ENCODE data around the gene DAO. TPM values are rescaled to one million over a fixed set of nuclear protein-coding genes. Genes with fewer than 3 reads are reported as not detected.

DAO gene
- total RNA-seq, 1 donor from 2014 or later: not detected

DNA sequence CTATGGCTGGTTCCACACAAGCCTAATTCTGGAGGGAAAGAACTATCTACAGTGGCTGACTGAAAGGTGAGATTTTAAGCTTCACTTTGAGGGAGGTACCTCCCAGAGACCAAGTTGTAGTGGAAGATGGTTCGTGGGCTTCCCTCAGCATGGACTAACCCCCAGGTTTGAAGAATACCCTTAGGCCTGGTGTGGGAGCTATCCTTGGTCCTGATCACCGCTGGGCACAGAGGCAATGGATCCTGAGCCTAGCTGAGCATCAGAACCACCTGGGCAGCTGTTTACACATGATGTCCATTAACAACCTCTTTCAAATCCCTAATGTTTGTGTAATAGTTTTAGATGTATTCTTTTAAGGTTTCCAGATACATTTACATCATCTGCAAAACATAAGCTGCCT, 10.3 kb downstream of the DAO start:
- no peak for DNase-seq (ENCODE audit: low spot score)
- H3K36me3 Mint-ChIP-seq (ENCODE audit: low read depth): no peaks in the 10 kb centered on the region
- H3K9me3 Mint-ChIP-seq: peaks cover 3% of the 10 kb centered on the region
- H3K4me1 Mint-ChIP-seq (ENCODE audit: low read depth): no peaks in the 10 kb centered on the region
- no peaks in the 10 kb centered on the region for H3K27me3 Mint-ChIP-seq (ENCODE audit: low read depth)
- intact Hi-C loops (cut with micrococcal nuclease): no loop called here
- H3K4me3 Mint-ChIP-seq (ENCODE audit: low read depth): no peak overlapping the region
- H3K27ac Mint-ChIP-seq: no peak overlapping the region

DNA sequence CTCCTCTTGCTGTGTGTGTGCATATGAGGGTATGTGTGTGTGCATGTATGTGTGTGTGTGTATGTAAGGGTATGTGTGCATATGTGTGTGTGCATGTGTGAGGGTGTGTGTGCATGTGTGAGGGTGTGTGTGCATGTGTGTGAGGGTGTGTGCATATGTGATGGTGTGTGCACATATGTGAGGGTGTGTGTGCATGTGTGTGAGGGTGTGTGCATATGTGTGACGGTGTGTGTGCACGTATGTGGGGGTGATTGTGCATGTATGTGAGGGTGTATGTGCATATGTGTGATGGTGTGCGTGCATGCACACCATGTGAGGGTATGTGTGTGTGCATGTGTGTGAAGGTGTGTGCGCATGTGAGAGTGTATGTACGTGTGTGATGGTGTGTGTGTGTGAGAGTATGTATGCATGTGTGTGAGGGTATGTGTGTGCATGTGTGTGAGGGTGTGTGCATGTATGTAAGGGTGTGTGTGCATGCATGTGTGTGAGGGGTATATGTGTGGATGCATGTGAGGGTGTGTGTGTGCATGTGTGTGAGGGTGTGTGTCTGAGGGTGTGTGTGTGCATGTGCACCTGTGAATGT, 15.4 kb downstream of the DAO start:
- DNase-seq (ENCODE audit: low spot score): no peak
- Mint-ChIP-seq H3K36me3 (ENCODE audit: low read depth) (no peaks in the 10 kb centered on the region), H3K4me1 (ENCODE audit: low read depth) (no peaks in the 10 kb centered on the region), H3K27me3 (ENCODE audit: low read depth) (peaks cover 3% of the 10 kb centered on the region), H3K9me3 (peaks cover 3% of the 10 kb centered on the region), H3K4me3 (ENCODE audit: low read depth) (no peak overlapping the region), H3K27ac (no peak overlapping the region)
- intact Hi-C loops (cut with micrococcal nuclease): no loop called here

DNA sequence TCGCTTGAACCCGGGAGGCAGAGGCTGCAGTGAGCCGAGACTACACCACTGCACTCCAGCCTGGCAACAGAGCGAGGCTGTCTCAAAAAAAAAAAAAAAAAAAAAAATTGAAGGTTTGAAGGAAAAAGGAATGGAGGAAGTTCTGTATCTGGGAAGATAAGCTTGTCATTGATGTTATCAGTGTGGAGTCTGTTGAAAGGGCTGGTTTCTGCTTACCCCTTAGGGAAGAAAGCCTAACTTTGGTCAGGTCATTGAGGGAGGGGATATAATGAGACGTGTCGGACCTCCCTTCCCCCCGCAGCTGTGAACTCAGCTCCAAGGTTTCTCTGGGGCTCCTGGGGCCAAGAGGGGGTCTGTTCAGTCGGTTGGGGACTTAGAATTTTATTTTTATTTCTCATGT, 16.4 kb downstream of the DAO start:
- H3K4me3 Mint-ChIP-seq (ENCODE audit: low read depth): no peak overlapping the region
- intact Hi-C loops (cut with micrococcal nuclease): no loop called here
- no peak for DNase-seq (ENCODE audit: low spot score)
- no peaks in the 10 kb centered on the region for H3K4me1 Mint-ChIP-seq (ENCODE audit: low read depth)
- no peaks in the 10 kb centered on the region for H3K36me3 Mint-ChIP-seq (ENCODE audit: low read depth)
- H3K9me3 Mint-ChIP-seq: no peaks in the 10 kb centered on the region
- H3K27me3 Mint-ChIP-seq (ENCODE audit: low read depth): peaks cover 3% of the 10 kb centered on the region
- H3K27ac Mint-ChIP-seq: no peak overlapping the region

DNA sequence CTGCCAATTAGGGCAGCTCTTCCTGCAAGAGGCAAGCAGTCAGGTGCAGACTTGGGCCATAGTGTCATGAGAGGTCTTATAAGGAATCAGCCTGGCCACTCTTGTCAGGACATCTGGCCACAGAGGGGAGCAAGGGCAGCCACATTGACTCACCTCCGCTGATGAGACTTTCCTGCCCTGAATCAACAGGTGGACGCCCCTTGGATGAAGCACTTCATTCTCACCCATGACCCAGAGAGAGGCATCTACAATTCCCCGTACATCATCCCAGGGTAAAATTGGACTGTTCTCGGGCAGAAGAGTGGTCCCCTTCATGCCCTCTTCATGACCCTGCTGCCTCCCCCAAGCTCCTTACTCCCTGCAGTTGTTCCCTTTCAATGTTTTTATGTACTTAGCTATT, 16.9 kb downstream of the DAO start:
- intact Hi-C loops (cut with micrococcal nuclease): no loop called here
- no peak overlapping the region for H3K4me3 Mint-ChIP-seq (ENCODE audit: low read depth)
- peaks cover 3% of the 10 kb centered on the region for H3K27me3 Mint-ChIP-seq (ENCODE audit: low read depth)
- H3K36me3 Mint-ChIP-seq (ENCODE audit: low read depth): no peaks in the 10 kb centered on the region
- H3K27ac Mint-ChIP-seq: no peak overlapping the region
- no peak for DNase-seq (ENCODE audit: low spot score)
- no peaks in the 10 kb centered on the region for H3K4me1 Mint-ChIP-seq (ENCODE audit: low read depth)
- no peaks in the 10 kb centered on the region for H3K9me3 Mint-ChIP-seq

DNA sequence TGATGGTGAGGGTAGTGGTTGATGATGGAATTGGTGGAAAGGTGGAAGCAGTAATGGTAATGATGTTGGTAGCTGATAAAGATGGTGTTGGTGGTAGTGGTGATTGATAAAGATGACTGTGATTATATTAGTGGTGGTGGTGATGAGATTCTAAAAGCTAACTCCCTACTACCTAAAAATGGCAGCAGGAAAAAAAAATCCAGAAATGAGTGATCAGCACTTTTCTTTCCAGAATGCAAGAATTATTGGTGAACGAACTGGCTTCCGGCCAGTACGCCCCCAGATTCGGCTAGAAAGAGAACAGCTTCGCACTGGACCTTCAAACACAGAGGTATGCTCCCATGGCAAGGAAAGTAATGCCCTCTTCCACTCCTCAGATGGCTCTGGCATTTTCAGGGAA, 19.3 kb downstream of the DAO start:
- Mint-ChIP-seq H3K36me3 (ENCODE audit: low read depth) (no peaks in the 10 kb centered on the region), H3K4me1 (ENCODE audit: low read depth) (no peaks in the 10 kb centered on the region), H3K9me3 (no peaks in the 10 kb centered on the region), H3K4me3 (ENCODE audit: low read depth) (no peak overlapping the region), H3K27ac (no peak overlapping the region), H3K27me3 (ENCODE audit: low read depth) (peaks cover 5% of the 10 kb centered on the region)
- DNase-seq (ENCODE audit: low spot score): no peak
- intact Hi-C loops (cut with micrococcal nuclease): no loop called here

DNA sequence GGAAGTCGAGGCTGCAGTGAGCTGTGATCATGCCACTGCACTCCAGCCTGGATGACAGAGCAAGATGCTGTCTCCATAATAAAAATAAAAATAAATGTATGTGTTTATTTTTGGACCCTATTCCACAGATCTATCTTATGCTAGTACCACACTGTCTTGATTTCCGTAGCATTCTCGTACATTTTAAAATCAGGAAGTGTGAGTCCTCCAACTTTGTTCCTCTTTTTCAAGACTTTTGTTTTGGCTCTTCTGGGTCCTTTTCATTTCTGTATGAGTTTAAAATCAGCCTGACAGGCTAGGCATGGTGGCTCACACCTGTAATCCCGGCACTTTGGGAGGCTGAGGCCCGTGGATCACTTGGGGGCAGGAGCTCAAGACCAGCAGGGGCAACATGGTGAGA, 25.8 kb downstream of the DAO start:
- no peak overlapping the region for H3K4me3 Mint-ChIP-seq (ENCODE audit: low read depth)
- H3K27ac Mint-ChIP-seq: no peak overlapping the region
- no peak for DNase-seq (ENCODE audit: low spot score)
- H3K4me1 Mint-ChIP-seq (ENCODE audit: low read depth): no peaks in the 10 kb centered on the region
- H3K27me3 Mint-ChIP-seq (ENCODE audit: low read depth): peaks cover 15% of the 10 kb centered on the region
- H3K36me3 Mint-ChIP-seq (ENCODE audit: low read depth): no peaks in the 10 kb centered on the region
- intact Hi-C loops (cut with micrococcal nuclease): no loop called here
- no peaks in the 10 kb centered on the region for H3K9me3 Mint-ChIP-seq

DNA sequence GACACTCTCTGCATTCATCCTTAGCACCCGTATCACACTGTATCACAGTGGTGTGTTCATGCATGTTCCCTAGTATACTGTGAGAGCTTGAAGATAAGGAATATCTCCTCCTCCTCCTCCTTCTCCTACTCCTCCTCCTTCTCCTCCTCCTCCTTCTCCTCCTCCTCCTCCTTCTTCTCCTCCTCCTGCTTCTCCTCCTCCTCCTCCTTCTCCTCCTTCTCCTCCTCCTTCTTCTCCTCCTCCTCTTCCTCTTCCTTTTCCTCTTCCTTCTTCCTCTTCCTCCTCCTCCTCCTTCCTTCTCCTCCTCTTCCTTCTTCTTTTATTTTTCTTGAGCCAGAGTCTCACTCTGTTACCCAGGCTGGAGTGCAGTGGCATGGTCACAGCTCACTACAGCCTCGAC, 27.1 kb downstream of the DAO start:
- intact Hi-C loops (cut with micrococcal nuclease): no loop called here
- Mint-ChIP-seq H3K4me3 (ENCODE audit: low read depth) (no peak overlapping the region), H3K4me1 (ENCODE audit: low read depth) (no peaks in the 10 kb centered on the region), H3K36me3 (ENCODE audit: low read depth) (no peaks in the 10 kb centered on the region), H3K9me3 (no peaks in the 10 kb centered on the region), H3K27ac (no peak overlapping the region), H3K27me3 (ENCODE audit: low read depth) (peaks cover 15% of the 10 kb centered on the region)
- DNase-seq (ENCODE audit: low spot score): no peak

DNA sequence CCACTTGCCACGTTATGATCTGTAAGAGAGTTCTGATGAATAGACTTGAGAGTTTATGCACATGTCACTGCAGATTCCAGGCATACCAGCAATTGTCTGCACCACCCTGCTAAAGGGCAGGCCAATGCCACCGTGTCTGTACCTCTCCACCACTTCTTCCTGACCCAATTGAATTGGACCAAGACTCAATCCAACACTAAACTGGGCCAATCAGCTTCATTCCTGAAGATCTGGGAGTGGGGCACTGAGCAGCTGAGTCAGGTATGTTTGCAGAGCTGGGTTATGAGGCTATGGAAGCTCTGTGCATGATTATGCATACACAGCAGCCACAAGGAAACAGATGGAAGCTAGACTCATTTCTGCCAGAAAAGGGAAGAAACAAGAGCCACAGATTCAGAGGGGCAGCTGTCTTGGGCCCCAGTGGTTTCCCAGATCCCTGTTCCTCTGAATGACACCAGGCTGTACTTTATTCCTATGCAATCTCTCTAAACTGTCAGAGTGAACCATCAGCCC, 28.0 kb downstream of the DAO start:
- no peak overlapping the region for H3K27ac Mint-ChIP-seq
- H3K9me3 Mint-ChIP-seq: no peaks in the 10 kb centered on the region
- intact Hi-C loops (cut with micrococcal nuclease): no loop called here
- H3K4me1 Mint-ChIP-seq (ENCODE audit: low read depth): no peaks in the 10 kb centered on the region
- peaks cover 15% of the 10 kb centered on the region for H3K27me3 Mint-ChIP-seq (ENCODE audit: low read depth)
- DNase-seq (ENCODE audit: low spot score): no peak
- no peaks in the 10 kb centered on the region for H3K36me3 Mint-ChIP-seq (ENCODE audit: low read depth)
- no peak overlapping the region for H3K4me3 Mint-ChIP-seq (ENCODE audit: low read depth)

DNA sequence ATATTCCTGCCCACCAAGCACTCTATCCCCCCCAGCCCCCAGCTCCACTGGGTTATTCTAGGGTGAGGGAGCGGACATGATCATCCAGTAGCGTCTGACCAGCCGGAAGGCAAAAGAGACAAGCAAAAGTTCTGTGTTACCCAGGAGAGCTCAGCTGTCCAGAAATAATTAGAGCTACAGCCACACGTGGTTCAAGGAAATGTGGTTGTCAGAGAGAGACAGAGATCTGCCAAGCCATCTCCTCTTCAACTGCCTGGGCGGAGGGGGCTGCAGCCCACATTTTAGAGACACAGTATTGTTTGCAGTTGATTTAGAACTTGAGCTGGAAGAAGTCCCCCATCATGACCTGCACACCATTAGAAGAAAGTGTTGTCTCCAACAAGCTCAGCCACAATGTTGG, 30.4 kb downstream of the DAO start:
- H3K4me1 Mint-ChIP-seq (ENCODE audit: low read depth): no peaks in the 10 kb centered on the region
- H3K27ac Mint-ChIP-seq: no peak overlapping the region
- no peak overlapping the region for H3K4me3 Mint-ChIP-seq (ENCODE audit: low read depth)
- no peaks in the 10 kb centered on the region for H3K9me3 Mint-ChIP-seq
- no peaks in the 10 kb centered on the region for H3K36me3 Mint-ChIP-seq (ENCODE audit: low read depth)
- no peak for DNase-seq (ENCODE audit: low spot score)
- intact Hi-C loops (cut with micrococcal nuclease): no loop called here
- peaks cover 12% of the 10 kb centered on the region for H3K27me3 Mint-ChIP-seq (ENCODE audit: low read depth)

DNA sequence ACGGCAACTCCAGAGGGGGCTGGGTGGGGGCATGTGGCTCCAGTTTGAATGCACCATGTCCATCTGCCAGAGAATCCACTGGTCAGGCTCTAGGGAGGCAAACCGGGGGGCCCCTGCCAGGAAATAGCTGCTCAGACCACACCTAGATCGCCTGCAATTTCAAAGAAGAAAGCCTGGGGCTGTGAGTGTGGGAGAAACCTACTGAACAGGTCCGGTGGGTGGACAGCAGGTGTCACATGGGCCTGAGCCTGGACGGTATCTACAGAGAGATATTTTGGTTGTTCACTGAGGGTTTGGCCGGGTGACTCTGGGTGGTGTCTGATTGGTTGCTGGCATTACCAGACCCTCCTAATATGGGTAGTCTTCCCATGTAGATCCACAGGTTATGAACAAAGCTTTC, 32.0 kb downstream of the DAO start:
- DNase-seq (ENCODE audit: low spot score): no peak
- Mint-ChIP-seq H3K36me3 (ENCODE audit: low read depth) (no peaks in the 10 kb centered on the region), H3K9me3 (no peaks in the 10 kb centered on the region), H3K4me3 (ENCODE audit: low read depth) (no peak overlapping the region), H3K27ac (no peak overlapping the region), H3K4me1 (ENCODE audit: low read depth) (no peaks in the 10 kb centered on the region), H3K27me3 (ENCODE audit: low read depth) (peaks cover 9% of the 10 kb centered on the region)
- intact Hi-C loops (cut with micrococcal nuclease): no loop called here

DNA sequence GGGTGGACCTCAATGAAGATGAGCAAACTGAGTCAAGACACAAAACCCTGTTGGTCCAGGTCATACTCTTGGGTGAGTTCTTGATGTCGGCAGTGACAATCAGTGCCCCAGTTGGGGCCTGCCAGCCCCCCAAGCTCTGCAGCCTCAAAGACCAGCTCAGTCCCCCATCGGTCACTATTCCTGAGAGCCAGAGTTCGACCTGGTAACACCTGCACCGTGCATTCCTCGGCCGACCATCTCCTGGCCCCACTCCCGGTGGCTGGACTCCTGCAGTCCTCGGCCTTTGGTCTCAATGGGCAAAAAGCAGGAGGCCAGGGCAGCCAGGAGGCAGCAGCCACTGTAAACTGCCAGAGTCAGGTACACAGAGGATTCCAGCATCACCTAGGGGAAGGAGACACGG, 32.5 kb downstream of the DAO start:
- H3K4me3 Mint-ChIP-seq (ENCODE audit: low read depth): no peak overlapping the region
- no peaks in the 10 kb centered on the region for H3K9me3 Mint-ChIP-seq
- DNase-seq (ENCODE audit: low spot score): no peak
- H3K36me3 Mint-ChIP-seq (ENCODE audit: low read depth): no peaks in the 10 kb centered on the region
- peaks cover 5% of the 10 kb centered on the region for H3K27me3 Mint-ChIP-seq (ENCODE audit: low read depth)
- H3K4me1 Mint-ChIP-seq (ENCODE audit: low read depth): no peaks in the 10 kb centered on the region
- H3K27ac Mint-ChIP-seq: no peak overlapping the region
- intact Hi-C loops (cut with micrococcal nuclease): no loop called here

DNA sequence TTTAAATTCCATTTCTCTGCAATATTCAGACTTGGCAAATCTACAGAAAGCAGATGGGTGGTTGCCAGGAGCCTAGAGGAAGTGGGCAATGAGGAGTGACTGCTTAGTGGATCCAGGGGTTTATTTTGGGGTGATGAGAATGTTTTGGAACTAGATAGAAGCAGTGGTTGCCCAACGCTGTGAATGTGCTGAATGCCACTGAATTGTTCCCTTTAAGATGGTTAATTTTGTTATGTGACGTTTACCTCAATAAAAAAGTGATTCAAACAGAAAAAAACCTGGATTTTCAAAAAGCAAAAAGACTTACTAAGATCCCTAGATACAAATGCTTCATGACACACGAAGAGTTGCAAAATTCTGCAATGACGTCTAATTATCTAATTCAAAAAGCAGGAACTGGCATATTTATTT, 34.2 kb downstream of the DAO start:
- H3K9me3 Mint-ChIP-seq: no peaks in the 10 kb centered on the region
- intact Hi-C loops (cut with micrococcal nuclease): no loop called here
- H3K4me3 Mint-ChIP-seq (ENCODE audit: low read depth): no peak overlapping the region
- no peaks in the 10 kb centered on the region for H3K4me1 Mint-ChIP-seq (ENCODE audit: low read depth)
- H3K27me3 Mint-ChIP-seq (ENCODE audit: low read depth): no peaks in the 10 kb centered on the region
- no peak overlapping the region for H3K27ac Mint-ChIP-seq
- no peak for DNase-seq (ENCODE audit: low spot score)
- H3K36me3 Mint-ChIP-seq (ENCODE audit: low read depth): no peaks in the 10 kb centered on the region

DNA sequence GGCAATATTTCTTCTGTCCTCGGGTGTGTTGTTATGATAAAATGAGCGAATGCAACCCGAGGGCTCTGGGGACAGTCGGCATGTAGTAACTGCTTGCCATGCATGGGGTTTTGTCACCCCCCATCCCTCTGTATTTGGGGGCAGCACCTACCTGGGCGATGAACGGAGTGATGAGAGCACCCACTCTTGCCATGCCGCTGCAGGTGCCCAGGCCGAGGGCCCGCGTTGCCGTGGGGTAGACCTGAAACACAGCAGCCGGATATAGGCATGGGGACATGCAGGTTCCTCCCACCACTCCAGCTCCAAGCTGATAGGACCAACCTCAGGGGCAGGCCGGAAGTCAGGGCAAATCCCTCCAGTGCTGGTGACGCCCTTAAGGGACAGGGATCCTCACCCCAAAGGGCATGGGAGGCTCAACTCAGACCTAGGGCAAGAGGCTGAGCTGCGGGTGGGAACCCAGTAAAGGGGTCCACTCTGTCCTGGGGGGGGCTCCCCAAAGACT, 35.8 kb downstream of the DAO start:
- no peak overlapping the region for H3K27ac Mint-ChIP-seq
- H3K36me3 Mint-ChIP-seq (ENCODE audit: low read depth): no peaks in the 10 kb centered on the region
- no peaks in the 10 kb centered on the region for H3K27me3 Mint-ChIP-seq (ENCODE audit: low read depth)
- no peak for DNase-seq (ENCODE audit: low spot score)
- intact Hi-C loops (cut with micrococcal nuclease): no loop called here
- H3K4me3 Mint-ChIP-seq (ENCODE audit: low read depth): no peak overlapping the region
- H3K9me3 Mint-ChIP-seq: no peaks in the 10 kb centered on the region
- H3K4me1 Mint-ChIP-seq (ENCODE audit: low read depth): no peaks in the 10 kb centered on the region

DNA sequence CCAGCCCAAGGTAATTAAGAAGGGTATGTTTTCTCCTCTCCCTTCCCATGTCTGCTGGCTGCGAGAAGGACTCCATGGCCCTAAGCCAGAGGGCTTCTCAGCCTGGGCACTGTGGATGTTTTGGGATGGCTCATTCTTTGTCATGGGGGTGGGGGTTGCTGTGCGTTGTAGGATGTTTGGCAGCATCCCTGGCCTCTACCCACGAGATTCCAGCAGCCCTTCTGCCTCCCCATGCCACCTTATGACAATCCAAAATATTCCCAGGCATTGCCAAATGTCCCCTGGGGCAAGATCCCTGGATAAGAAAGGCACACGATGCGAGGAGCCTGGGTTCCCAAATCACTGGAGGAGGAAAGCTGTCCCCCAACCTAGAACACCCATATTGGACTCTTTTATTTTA, 36.4 kb downstream of the DAO start:
- Mint-ChIP-seq H3K27ac (no peak overlapping the region), H3K4me1 (ENCODE audit: low read depth) (no peaks in the 10 kb centered on the region), H3K9me3 (no peaks in the 10 kb centered on the region), H3K27me3 (ENCODE audit: low read depth) (no peaks in the 10 kb centered on the region), H3K4me3 (ENCODE audit: low read depth) (no peak overlapping the region), H3K36me3 (ENCODE audit: low read depth) (no peaks in the 10 kb centered on the region)
- DNase-seq (ENCODE audit: low spot score): no peak
- intact Hi-C loops (cut with micrococcal nuclease): no loop called here
